Activated CD4-positive, alpha-beta memory T cell treated with anti-CD3 and anti-CD28 coated beads for 36 hours (primary cell): ENCODE data around the gene BRD1. TPM values are rescaled to one million over a fixed set of nuclear protein-coding genes. Genes with fewer than 3 reads are reported as not detected.

Source experiments
- CTCF ChIA-PET: fragments of 350-600 bp; sonication (Branson Sonifier 250); formaldehyde crosslinking; loops from one replicate; lab custom pipeline; 2021; ENCODE audit warnings: antibody characterized with exemption, inconsistent platforms; lab: Charles Lee
- POLR2A ChIA-PET: fragments of 350-600 bp; sonication (Branson Sonifier 250); formaldehyde crosslinking; loops from one replicate; lab custom pipeline; 2021; ENCODE audit warnings: antibody characterized with exemption; lab: Charles Lee
- DNase-seq: peaks from one replicate; pipeline ENCODE4 v3.0.0-alpha.2; 2020
- H3K27ac Mint-ChIP-seq: one replicate; pipeline ENCODE4 v1.8.0; 2021; ENCODE audit warnings: mixed read lengths
- H3K27me3 Mint-ChIP-seq: one replicate; pipeline ENCODE4 v1.8.0; 2021; ENCODE audit warnings: mixed read lengths
- H3K36me3 Mint-ChIP-seq: one replicate; pipeline ENCODE4 v1.8.0; 2021; ENCODE audit warnings: mixed read lengths
- H3K4me1 Mint-ChIP-seq: one replicate; pipeline ENCODE4 v1.8.0; 2021; ENCODE audit warnings: low read depth, mixed read lengths
- H3K4me3 Mint-ChIP-seq: one replicate; pipeline ENCODE4 v1.8.0; 2021; ENCODE audit warnings: mild to moderate bottlenecking, mixed read lengths
- H3K9me3 Mint-ChIP-seq: one replicate; pipeline ENCODE4 v1.8.0; 2021; ENCODE audit warnings: mixed read lengths
- intact Hi-C: fragments of 100-400 bp; cut with micrococcal nuclease; formaldehyde crosslinking; loops from one replicate; pipeline ENCODE4 v1.15.1; 2023
- total RNA-seq, 2 experiments: library from RNA; stranded (reverse); gene quantifications; one replicate each; pipeline ENCODE4 v1.2.3, GENCODE V29; 2021

BRD1 gene
- total RNA-seq, 2 experiments from 2014 or later = 27.5 to 30.2 TPM

GRCh38 chr22:49803737-49804375 lies 23.8 kb downstream of the BRD1 start:
- ChIA-PET POLR2A (interaction anchor here (0.5 kb wide), 1 partner anchor 31 kb away, joined by 4 read pairs; no protein-coding TSS in a partner anchor), CTCF (no interaction called here)
- no peaks in the 10 kb centered on the region for H3K27me3 Mint-ChIP-seq
- H3K4me1 Mint-ChIP-seq = peaks cover 63% of the 10 kb centered on the region
- no peak for DNase-seq
- no peaks in the 10 kb centered on the region for H3K9me3 Mint-ChIP-seq
- H3K36me3 Mint-ChIP-seq = peaks cover 20% of the 10 kb centered on the region
- H3K27ac Mint-ChIP-seq = no peak overlapping the region
- intact Hi-C loops = no loop called here
- no peak overlapping the region for H3K4me3 Mint-ChIP-seq

- ChIA-PET CTCF (no interaction called here), POLR2A (no interaction called here)
- DNase-seq = no peak
- intact Hi-C loops = no loop called here
- Mint-ChIP-seq H3K27ac (no peak overlapping the region), H3K4me1 (peaks cover 56% of the 10 kb centered on the region), H3K4me3 (no peak overlapping the region), H3K27me3 (no peaks in the 10 kb centered on the region), H3K36me3 (peaks cover 20% of the 10 kb centered on the region), H3K9me3 (no peaks in the 10 kb centered on the region)
These were observed 24.5 kb downstream of the BRD1 start for GRCh38 chr22:49803134-49803533.

GRCh38 chr22:49801391-49802060 lies 26.1 kb downstream of the BRD1 start:
- POLR2A ChIA-PET = no interaction called here
- H3K4me1 Mint-ChIP-seq = peaks cover 39% of the 10 kb centered on the region
- H3K27ac Mint-ChIP-seq = no peak overlapping the region
- no peak overlapping the region for H3K4me3 Mint-ChIP-seq
- H3K27me3 Mint-ChIP-seq = no peaks in the 10 kb centered on the region
- no peak for DNase-seq
- CTCF ChIA-PET = no interaction called here
- H3K36me3 Mint-ChIP-seq = peaks cover 32% of the 10 kb centered on the region
- intact Hi-C loops = no loop called here
- no peaks in the 10 kb centered on the region for H3K9me3 Mint-ChIP-seq

GRCh38 chr22:49800408-49801238 lies 27.1 kb downstream of the BRD1 start:
- no peak overlapping the region for H3K27ac Mint-ChIP-seq
- no peak for DNase-seq
- intact Hi-C loops = no loop called here
- no peak overlapping the region for H3K4me3 Mint-ChIP-seq
- H3K4me1 Mint-ChIP-seq = peaks cover 33% of the 10 kb centered on the region
- H3K9me3 Mint-ChIP-seq = no peaks in the 10 kb centered on the region
- H3K36me3 Mint-ChIP-seq = peaks cover 31% of the 10 kb centered on the region
- H3K27me3 Mint-ChIP-seq = no peaks in the 10 kb centered on the region
- POLR2A ChIA-PET = no interaction called here
- CTCF ChIA-PET = no interaction called here

DNA sequence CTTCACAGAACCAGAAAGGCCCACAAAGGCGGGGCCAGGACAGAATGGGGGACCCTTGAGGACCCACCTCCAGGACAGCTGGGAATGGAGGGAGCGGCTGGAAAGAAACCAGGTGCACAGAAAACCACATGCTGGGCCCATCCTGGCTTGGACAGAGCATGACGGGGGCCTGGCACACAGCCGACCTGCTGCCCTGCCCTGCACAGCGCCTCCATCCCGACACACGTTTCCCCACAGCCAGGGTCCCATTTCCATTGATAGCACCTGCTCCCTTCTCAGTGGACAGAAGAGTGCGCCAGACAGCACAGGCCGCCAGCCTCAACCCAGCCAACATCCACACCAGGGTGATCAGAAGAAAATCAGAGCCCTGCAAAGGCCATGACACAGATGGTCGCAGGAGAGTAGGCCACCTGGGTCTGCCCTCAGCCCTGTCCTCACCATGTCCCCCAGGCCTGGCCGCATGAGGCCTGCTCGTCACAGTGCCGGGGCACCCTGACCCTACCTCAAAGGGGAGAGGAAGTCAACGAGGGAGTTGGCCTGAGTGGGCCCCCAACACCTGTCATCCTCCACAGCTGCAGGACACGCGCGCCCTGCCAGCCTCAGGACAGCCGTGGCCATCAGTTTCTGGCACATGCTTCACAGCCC lies 28.1 kb downstream of the BRD1 start:
- H3K36me3 Mint-ChIP-seq = peaks cover 38% of the 10 kb centered on the region
- DNase-seq = no peak
- H3K4me3 Mint-ChIP-seq = no peak overlapping the region
- POLR2A ChIA-PET = no interaction called here
- H3K9me3 Mint-ChIP-seq = no peaks in the 10 kb centered on the region
- peaks cover 31% of the 10 kb centered on the region for H3K4me1 Mint-ChIP-seq
- CTCF ChIA-PET = no interaction called here
- intact Hi-C loops = no loop called here
- no peaks in the 10 kb centered on the region for H3K27me3 Mint-ChIP-seq
- H3K27ac Mint-ChIP-seq = no peak overlapping the region

DNA sequence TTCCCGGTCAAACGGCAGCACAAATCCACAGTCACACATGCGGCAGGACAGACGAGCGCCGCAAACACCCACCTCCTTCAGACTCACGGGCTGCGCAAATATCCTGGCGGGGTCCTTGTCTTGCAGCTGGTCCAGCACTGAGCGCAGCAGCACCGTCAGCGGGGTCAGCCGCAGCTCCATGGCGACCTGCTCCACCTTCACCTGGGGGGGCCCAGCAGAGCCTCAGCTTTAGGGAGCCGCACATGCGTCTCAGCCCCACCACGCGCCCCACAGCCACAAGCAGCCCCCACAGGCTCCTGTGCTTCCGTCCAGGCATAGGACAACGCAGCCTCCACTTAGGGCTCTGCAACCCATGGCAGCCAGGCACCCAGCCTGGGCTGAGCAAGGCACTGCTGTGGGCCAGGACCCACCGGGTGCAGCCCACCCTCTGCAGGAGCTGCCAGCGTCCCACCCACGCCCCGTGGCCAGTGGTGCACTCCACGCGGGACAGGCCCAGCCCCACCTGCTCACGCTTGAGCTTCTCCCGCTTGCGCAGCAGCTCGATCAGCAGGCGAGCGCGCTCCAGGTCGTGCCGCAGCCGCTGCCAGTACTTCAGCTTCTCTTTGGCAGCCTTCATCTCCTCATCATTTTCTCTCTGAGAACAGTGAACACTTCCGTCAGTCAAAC lies 29.1 kb downstream of the BRD1 start:
- intact Hi-C loops = no loop called here
- no peak for DNase-seq
- H3K27me3 Mint-ChIP-seq = no peaks in the 10 kb centered on the region
- no peak overlapping the region for H3K27ac Mint-ChIP-seq
- ChIA-PET POLR2A (no interaction called here), CTCF (no interaction called here)
- H3K4me3 Mint-ChIP-seq = no peak overlapping the region
- no peaks in the 10 kb centered on the region for H3K9me3 Mint-ChIP-seq
- H3K4me1 Mint-ChIP-seq = peaks cover 26% of the 10 kb centered on the region
- H3K36me3 Mint-ChIP-seq = peaks cover 39% of the 10 kb centered on the region

GRCh38 chr22:49797706-49798105 lies 30.0 kb downstream of the BRD1 start:
- no peaks in the 10 kb centered on the region for H3K27me3 Mint-ChIP-seq
- intact Hi-C loops = no loop called here
- H3K36me3 Mint-ChIP-seq = peaks cover 46% of the 10 kb centered on the region
- CTCF ChIA-PET = interaction anchor here (1.2 kb wide), 1 partner anchor 233 kb away, joined by 3 read pairs; no protein-coding TSS in a partner anchor
- POLR2A ChIA-PET = no interaction called here
- no peak for DNase-seq
- H3K4me3 Mint-ChIP-seq = no peak overlapping the region
- H3K4me1 Mint-ChIP-seq = peaks cover 22% of the 10 kb centered on the region
- no peak overlapping the region for H3K27ac Mint-ChIP-seq
- H3K9me3 Mint-ChIP-seq = no peaks in the 10 kb centered on the region

- peaks cover 47% of the 10 kb centered on the region for H3K36me3 Mint-ChIP-seq
These were observed 30.9 kb downstream of the BRD1 start for GRCh38 chr22:49796596-49797270.

DNA sequence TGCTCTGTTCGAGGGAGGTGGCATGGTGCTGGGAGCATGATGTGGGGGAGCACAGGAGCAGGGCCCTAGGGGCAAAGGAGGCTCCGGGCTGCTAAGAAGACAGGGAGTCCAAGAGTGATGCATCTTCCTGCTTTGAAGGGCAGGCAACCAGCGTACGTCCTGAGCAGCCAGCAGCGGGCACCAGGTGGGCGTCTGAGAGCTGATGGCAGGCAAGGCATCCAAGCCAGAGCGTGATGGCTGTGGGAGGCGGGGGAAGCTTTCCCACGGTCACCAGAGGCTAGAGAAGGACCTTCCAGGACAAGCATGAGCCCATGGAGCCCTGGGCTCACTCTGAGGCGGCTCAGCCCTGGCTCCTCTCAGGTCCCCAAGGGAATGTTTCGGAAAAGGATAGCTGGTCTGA lies 32.2 kb downstream of the BRD1 start:
- H3K27me3 Mint-ChIP-seq = no peaks in the 10 kb centered on the region
- intact Hi-C loops = no loop called here
- H3K4me3 Mint-ChIP-seq = no peak overlapping the region
- peak overlapping the region; percentile 38 for H3K27ac Mint-ChIP-seq
- peaks cover 28% of the 10 kb centered on the region for H3K4me1 Mint-ChIP-seq
- H3K36me3 Mint-ChIP-seq = peaks cover 51% of the 10 kb centered on the region
- DNase-seq = no peak
- no peaks in the 10 kb centered on the region for H3K9me3 Mint-ChIP-seq
- ChIA-PET POLR2A (no interaction called here), CTCF (no interaction called here)

More at GRCh38 chr22:49796596-49797270, 30.9 kb downstream of the BRD1 start:
- intact Hi-C loops = no loop called here
- H3K4me1 Mint-ChIP-seq = peaks cover 24% of the 10 kb centered on the region
- no peak for DNase-seq
- ChIA-PET POLR2A (no interaction called here), CTCF (interaction anchor here (1.2 kb wide), 1 partner anchor 234 kb away, joined by 3 read pairs; no protein-coding TSS in a partner anchor)
- H3K27ac Mint-ChIP-seq = no peak overlapping the region
- H3K9me3 Mint-ChIP-seq = no peaks in the 10 kb centered on the region
- H3K27me3 Mint-ChIP-seq = no peaks in the 10 kb centered on the region
- no peak overlapping the region for H3K4me3 Mint-ChIP-seq

DNA sequence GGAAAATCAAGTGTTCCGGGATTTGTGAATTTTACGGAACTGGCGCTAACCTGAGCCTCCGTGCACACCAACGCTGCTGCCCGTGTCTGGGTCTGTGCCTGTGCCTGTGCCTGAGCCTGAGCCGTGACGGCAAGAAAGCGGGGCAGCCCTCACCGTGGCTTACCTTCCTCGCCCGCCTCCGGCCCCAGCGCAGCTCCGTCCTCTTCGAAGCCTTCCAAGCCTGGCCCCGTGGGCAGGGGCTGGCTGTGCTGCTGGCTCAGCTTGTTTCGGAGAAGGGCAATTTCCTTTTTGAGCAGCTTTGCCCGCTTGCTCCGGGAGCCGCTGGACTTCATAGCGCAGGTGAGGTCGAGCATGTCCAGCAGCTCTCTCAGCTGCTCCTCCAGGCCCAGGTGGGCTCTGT lies 33.8 kb downstream of the BRD1 start:
- Mint-ChIP-seq H3K4me1 (peaks cover 41% of the 10 kb centered on the region), H3K27me3 (no peaks in the 10 kb centered on the region), H3K9me3 (no peaks in the 10 kb centered on the region), H3K27ac (no peak overlapping the region), H3K36me3 (peaks cover 50% of the 10 kb centered on the region), H3K4me3 (no peak overlapping the region)
- intact Hi-C loops = no loop called here
- ChIA-PET CTCF (no interaction called here), POLR2A (no interaction called here)
- DNase-seq = no peak

DNA sequence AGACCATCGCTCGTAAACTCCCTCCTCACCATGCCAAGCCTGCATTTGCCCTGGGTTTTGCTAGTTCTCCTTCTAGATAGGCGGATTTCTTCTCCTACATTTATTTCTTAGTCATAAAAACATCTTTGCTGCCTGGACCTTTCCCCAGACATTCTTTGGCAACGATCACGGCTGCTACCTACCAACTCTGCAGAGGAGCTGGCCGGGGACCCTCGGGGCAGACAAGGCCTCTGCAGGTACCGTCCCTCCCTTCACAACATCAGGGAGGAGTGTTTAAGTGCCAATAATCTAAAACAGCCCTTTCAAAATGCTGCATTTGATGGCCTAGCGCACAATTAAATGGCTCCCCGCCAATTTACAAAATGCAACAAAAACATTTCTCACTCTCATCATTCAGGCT lies 34.4 kb downstream of the BRD1 start:
- Mint-ChIP-seq H3K4me3 (no peak overlapping the region), H3K27ac (peak overlapping the region; percentile 3), H3K36me3 (peaks cover 50% of the 10 kb centered on the region), H3K9me3 (no peaks in the 10 kb centered on the region), H3K4me1 (peaks cover 46% of the 10 kb centered on the region), H3K27me3 (no peaks in the 10 kb centered on the region)
- ChIA-PET POLR2A (no interaction called here), CTCF (no interaction called here)
- intact Hi-C loops = no loop called here
- no peak for DNase-seq
